SK-MEL-5 (cell line): ENCODE results near the gene GIMAP5. TPM values are rescaled to one million over a fixed set of nuclear protein-coding genes. Genes with fewer than 3 reads are reported as not detected.
A peak's percentile ranks its signal among the peaks of the same experiment; 100 is the strongest.
"Not testable (repeated sequence)": the region's sequence is repeated elsewhere in the genome, so short reads cannot be mapped to it uniquely, and the experiment has no call there.

Experiments used
- DNase-seq: peaks from one replicate; pipeline ENCODE4 v3.0.0-alpha.2; 2016; ENCODE audit warnings: low read depth, low spot score
- in situ Hi-C: cut with HindIII; loops from 2 replicates; pipeline ENCODE4 v1.10.0; 2016; ENCODE audit warnings: low sequenced_read_pairs, high pct_unique_total_duplicates, low pct_unique_long_range_greater_than_20kb
- total RNA-seq: library from RNA; depleted of rRNA; stranded (reverse); fragments of >200 nt; shearing (Covaris generic); gene quantifications from 2 replicates; pipeline ENCODE4 v1.2.3, GENCODE V29; 2014

GIMAP5 gene
- total RNA-seq, 1 experiment from 2014 or later = 0.26 TPM

DNA sequence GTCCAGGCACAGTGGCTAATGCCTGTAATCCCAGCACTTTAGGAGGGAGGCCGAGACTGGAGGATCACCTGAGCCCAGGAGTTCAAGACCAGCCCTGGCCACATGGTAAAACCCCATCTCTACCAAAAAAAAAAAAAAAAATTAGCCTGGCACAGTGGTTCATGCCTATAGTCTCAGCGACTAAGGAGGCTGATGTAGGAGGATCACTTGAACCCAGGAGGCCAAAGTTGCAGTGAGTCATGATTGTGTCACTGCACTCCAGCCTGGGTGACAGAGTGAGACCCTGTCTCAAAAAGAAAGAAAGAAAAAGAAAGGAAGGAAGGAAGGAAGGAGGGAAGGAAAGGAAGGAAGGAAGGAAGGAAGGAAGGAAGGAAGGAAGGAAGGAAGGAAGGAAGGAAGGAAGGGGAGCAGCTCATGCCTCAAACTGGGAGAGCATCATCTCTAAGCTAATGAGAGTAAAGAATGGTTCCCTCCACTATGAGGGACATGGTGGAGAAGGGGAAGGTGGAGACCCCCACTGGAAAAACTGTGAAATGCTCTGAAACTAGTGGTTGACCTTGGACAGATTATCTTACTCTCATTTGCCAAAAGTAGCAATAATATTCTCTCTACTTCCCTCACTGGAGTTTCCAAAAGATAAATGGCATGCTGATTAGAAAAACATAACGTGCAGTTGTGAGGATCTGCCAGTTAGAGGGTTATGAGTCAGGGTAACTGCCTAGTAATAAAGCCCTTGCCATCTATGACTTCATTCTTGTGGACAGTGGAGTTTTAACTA, 16.8 kb downstream of the GIMAP5 start:
- DNase-seq = peak; percentile 56
- in situ Hi-C loops = no loop called here

DNA sequence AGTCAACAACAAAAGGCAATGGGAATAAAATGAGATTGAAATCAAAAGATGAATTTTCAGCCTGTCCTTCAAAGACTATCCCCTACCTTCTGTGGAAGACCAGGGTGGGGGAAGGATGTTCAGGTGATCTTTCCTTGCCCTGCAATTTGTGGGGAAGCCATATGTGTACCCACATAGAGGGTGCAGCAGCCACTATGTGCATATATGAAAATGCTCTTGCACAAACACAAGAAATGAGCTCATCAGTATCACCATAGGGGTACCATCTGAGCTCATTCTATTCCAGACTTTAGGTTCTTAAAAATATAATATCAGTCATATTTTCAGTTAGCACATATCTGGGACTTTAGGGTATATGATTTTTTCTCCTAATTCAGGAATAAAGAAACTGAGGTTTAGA, 17.7 kb downstream of the GIMAP5 start:
- no peak for DNase-seq
- in situ Hi-C loops = no loop called here

DNA sequence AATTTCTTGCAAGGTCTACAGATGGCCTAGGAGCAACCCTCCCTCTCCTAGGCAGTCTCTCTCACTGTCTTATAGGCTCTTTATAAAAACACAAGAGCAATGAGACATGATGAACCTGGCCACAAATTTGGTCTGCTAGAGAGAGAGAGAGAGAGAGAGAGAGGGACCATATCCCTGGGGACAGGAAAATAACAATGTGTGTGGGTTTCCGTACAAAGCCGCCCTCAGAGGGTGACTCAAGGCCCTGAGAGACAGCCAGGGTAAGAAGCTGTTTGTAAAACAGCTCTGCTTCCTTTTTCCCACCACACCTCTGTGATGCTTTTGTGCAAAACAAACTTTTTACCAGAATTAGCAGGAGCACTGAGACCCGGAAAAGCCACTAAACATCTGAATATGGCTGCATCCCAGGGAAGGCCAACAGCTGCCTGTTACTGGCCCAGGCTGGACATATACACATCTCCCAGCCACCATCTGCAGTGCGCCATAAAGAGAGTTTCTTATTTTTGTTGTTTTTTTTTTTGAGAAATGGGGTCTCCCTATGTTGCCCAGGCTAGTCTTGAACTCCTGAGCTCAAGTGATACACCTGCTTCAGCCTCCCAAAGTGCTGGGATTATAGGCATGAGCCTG, 18.4 kb downstream of the GIMAP5 start:
- in situ Hi-C loops = no loop called here
- no peak for DNase-seq

DNA sequence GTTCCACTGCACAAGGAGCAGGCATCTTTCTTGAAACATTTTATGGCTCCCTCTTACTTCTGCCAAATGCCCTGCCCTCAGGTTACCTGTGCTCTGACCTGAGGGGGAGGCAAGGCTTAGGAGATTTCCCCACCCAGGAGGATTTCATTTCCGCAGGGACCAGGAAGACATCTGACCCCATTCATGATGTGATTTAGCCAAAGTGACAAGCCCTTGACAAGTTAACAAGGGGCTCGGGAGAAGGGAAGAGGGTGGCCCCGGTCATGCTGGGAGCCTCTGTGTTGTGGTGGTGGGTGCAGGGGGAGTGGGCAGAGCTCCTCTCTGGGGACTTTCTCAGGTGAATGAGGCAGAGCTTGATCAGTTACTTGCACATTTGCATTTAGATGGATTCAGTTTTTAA, 18.9 kb downstream of the GIMAP5 start:
- no peak for DNase-seq
- in situ Hi-C loops = no loop called here

DNA sequence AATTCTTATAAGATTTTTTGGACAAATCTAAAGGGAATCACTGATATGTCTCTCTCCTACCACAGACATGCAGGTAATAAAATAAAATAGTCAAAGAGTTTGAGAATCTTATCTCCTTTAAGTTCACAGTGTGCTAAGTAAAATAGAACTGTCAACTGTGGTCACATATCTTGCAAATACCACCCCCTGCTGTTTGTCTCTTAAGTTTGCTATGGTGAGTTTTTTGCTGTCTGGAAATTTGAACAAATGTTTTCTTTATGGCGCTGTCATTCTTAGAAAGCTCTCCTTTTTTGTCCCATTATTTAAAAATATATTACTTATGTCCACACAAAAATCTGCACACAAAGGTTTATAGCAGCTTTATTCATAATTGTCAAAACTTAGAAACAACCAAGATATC, 19.6 kb downstream of the GIMAP5 start:
- in situ Hi-C loops = no loop called here
- DNase-seq = peak; percentile 57

- in situ Hi-C loops = no loop called here
- DNase-seq = no peak
Measured at GRCh38 chr7:150759479-150759878, 22.3 kb downstream of the GIMAP5 start.

GRCh38 chr7:150766334-150766709, 29.1 kb downstream of the GIMAP5 start:
- in situ Hi-C loops = no loop called here
- DNase-seq = no peak

GRCh38 chr7:150769768-150770167, 32.5 kb downstream of the GIMAP5 start:
- in situ Hi-C loops = no loop called here
- no peak for DNase-seq

DNA sequence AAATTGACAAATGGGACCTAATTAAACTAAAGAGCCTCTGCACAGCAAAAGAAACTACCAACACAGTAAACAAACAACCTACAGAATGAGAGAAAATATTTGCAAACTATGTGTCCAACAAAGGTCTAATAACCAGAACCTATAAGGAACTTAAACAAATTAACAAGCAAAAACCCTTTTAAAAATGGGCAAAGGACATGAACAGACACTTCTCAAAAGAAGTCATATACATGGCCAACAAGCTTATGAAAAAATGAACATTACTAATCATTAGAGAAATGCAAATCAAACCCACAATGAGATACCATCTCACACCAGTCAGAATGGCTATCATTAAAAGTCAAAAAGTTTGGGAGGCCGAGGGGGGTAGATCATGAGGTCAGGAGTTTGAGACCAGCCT, 36.9 kb downstream of the GIMAP5 start:
- DNase-seq, in situ Hi-C loops: not testable (repeated sequence)

DNA sequence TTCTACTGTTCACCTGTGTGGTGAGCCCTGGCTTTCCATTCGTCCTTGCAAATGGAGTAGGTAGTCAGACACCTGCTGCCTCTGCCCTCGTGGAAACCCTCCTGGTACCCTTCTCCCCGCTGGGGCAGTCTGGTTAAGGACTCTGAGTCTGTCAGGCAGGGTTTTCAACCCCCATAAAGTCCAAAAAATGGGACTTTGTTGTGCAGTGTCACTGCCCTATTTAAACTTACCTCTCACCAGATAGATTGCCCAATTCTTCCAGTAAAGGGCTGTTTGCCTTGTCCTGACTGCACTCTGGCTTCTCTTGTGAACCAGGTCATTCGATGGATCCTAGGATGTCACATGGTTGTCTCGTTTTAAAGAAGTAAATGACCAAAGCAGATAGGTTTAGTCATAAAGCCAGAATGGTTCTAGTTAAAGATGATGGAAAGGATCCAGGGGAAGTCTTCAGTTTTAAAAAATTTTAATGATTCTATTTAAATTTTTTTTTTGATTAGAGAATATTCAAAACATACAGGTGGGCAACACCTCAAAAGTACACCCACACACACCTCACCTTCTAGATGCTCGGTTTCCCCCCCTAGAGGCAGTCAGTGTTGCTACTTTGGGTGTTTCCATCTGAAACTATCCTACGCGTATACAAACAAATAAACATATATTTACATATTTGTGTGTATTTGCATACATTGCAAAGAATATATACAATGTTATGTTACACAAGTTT, 41.0 kb downstream of the GIMAP5 start:
- in situ Hi-C loops = no loop called here
- DNase-seq = no peak

GRCh38 chr7:150778738-150779301, 41.6 kb downstream of the GIMAP5 start:
- in situ Hi-C loops = no loop called here
- peak; percentile 91 for DNase-seq

DNA sequence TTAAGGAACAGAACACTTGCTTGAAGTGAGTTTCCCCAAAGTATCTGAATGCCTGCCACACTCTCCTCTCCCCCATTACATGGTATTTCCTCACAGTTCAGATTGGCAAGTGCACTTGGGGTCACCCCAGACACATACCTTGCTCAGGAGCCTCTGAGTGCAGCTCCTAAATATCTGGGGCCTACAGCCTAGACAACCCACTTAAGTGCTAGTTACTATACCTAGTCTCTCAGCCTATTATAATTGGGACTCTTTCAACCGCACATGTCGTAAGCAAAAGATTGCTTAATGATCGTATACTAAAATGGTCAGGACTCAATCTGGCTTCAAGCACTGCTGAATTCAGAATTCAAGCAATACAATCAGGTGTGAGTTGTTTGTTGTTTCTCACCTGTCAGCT, 43.1 kb downstream of the GIMAP5 start:
- in situ Hi-C loops = no loop called here
- DNase-seq = no peak

- DNase-seq = no peak
- in situ Hi-C loops = no loop called here
Measured at GRCh38 chr7:150781103-150781502, 43.9 kb downstream of the GIMAP5 start.

DNA sequence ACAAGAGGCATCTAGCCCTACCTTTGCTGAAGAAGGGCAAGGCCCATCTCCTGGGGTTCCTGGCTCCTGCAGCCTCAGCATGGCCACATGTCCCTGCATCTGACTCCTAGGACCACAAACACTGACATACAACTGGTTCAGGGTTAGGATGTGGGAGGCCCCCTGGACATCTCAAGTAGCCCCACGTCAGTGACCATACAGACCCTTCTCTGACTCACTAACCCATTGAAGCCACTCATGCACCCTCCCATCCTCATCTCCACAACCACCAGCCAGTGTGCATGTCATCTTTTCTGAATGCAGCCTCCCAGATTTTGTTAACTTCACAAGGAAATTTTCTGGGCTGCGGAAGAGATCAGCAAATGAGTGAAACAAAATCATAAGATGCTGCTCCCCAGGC, 44.7 kb downstream of the GIMAP5 start:
- in situ Hi-C loops = no loop called here
- DNase-seq = no peak

GRCh38 chr7:150784120-150784736, 47.0 kb downstream of the GIMAP5 start:
- in situ Hi-C loops = no loop called here
- no peak for DNase-seq

DNA sequence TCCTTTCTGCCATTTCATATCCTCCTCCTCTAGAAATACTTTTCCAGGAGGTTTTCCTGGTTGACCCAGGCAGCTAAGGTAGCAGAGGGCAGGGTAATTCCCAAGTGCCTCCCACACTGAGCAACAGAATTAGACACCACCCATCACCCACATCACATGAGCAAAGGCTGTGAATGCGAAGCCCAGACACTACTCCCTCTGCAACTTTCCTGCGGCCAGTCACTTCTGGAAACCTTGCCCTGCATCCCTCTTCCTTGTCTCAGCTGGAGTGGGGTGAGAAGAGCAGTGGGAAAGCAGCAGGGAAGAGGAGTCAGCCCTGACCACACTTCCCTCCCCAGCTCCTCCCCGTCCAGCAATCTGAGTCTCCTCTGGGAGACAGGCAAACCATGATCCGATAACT, 47.7 kb downstream of the GIMAP5 start:
- DNase-seq = no peak
- in situ Hi-C loops = no loop called here

DNA sequence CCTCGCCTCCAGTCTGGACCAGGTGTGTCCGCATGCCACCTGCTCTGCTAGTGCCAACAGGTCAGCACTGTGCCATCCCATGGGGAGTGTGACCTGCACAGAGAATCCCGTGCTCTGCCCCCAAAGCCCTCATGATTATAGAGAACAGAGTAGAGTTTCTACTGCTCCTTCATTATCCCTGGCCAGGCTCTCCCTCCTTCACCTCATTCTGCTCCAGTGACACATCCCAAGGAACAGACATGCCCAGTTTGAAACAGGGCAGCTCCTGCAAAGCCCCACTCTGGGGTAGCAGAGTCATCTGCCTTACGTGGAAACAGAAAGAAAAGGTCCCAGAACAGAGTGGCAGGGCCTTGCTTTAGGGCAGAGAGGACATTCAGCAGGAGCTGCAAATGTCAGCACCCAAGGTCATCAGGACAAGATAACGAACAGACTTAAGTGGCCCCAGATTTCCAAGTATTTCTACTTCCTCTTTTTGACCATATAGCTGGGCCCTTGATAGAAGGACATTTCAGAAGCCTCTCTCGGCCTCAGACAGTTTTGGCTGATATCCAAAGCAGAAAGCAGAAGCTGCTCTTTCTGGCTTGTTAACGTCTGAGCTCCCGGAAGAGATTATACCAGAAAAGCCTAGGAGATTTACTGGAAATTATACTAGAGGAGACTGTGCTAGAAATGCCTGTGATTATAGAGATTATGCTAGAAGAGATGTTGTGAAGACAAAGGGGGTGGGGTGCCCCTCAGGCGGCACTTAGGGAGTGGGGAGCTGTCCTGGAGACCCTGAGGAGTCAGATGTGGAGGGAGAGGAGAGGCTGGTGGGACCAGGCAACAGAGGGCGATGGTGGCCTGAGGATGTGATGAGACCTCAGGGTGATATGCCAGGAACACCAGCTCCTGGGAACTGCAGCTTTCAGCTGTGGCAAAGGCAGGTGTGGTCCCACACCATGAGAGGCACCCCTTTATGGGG, 50.4 kb downstream of the GIMAP5 start:
- in situ Hi-C loops = no loop called here

More for the DNA sequence above, 50.4 kb downstream of the GIMAP5 start:
- DNase-seq = no peak
